Fibroblast of peridontal ligament (primary cell): ENCODE data around the gene ADAMTSL1.

ENCODE experiments used
- DNase-seq: peaks from one replicate; pipeline ENCODE4 v3.0.0-alpha.2; 2010; ENCODE audit errors: extremely low read depth

ADAMTSL1 gene

GRCh38 chr9:18467696-18468095 is 6.3 kb upstream of the ADAMTSL1 start:
- DNase-seq = no peak

- DNase-seq = no peak
These were observed 1.5 kb upstream of the ADAMTSL1 start for GRCh38 chr9:18472435-18472834.

- peak; percentile 58 for DNase-seq
These were observed 1.1 kb upstream of the ADAMTSL1 start for GRCh38 chr9:18472841-18473251.

- peak; percentile 76 for DNase-seq
These were observed 830 bp downstream of the ADAMTSL1 start for GRCh38 chr9:18474783-18475182.

- no peak for DNase-seq
These were observed 3.2 kb downstream of the ADAMTSL1 start for GRCh38 chr9:18477121-18477660.

GRCh38 chr9:18477719-18478118 is 3.8 kb downstream of the ADAMTSL1 start:
- DNase-seq = peak; percentile 38

GRCh38 chr9:18478501-18479361 is 4.8 kb downstream of the ADAMTSL1 start:
- peak; percentile 95 for DNase-seq

GRCh38 chr9:18479405-18479804 is 5.5 kb downstream of the ADAMTSL1 start:
- DNase-seq = no peak

- DNase-seq = peak; percentile 86
These were observed 6.7 kb downstream of the ADAMTSL1 start for GRCh38 chr9:18480662-18481093.

- DNase-seq = no peak
These were observed 8.4 kb downstream of the ADAMTSL1 start for GRCh38 chr9:18482371-18482770.

- DNase-seq = no peak
These were observed 11.8 kb downstream of the ADAMTSL1 start for GRCh38 chr9:18485714-18486113.

- DNase-seq = no peak
These were observed 13.7 kb downstream of the ADAMTSL1 start for GRCh38 chr9:18487611-18488010.

- DNase-seq = no peak
These were observed 14.9 kb downstream of the ADAMTSL1 start for GRCh38 chr9:18488886-18489285.

GRCh38 chr9:18489861-18490260 is 15.9 kb downstream of the ADAMTSL1 start:
- DNase-seq = peak; percentile 80

- peak; percentile 99 for DNase-seq
These were observed 16.9 kb downstream of the ADAMTSL1 start for GRCh38 chr9:18490641-18491370.

- peak; percentile 51 for DNase-seq
These were observed 18.7 kb downstream of the ADAMTSL1 start for GRCh38 chr9:18492612-18493011.

- DNase-seq = peak; percentile 57
These were observed 19.6 kb downstream of the ADAMTSL1 start for GRCh38 chr9:18493451-18493993.

- no peak for DNase-seq
These were observed 21.1 kb downstream of the ADAMTSL1 start for GRCh38 chr9:18495065-18495464.

GRCh38 chr9:18496256-18497000 is 22.5 kb downstream of the ADAMTSL1 start:
- DNase-seq = peak; percentile 50

- DNase-seq = no peak
These were observed 25.1 kb downstream of the ADAMTSL1 start for GRCh38 chr9:18499062-18499461.

- no peak for DNase-seq
These were observed 26.0 kb downstream of the ADAMTSL1 start for GRCh38 chr9:18499980-18500379.

GRCh38 chr9:18500451-18500850 is 26.5 kb downstream of the ADAMTSL1 start:
- no peak for DNase-seq
